Thoracic aorta (tissue), 2 donors: Measurements from ENCODE around the gene NUMB. TPM values are rescaled to one million over a fixed set of nuclear protein-coding genes. Genes with fewer than 3 reads are reported as not detected.

Experiments used
- ATAC-seq: fragments of 150-250 bp; one replicate; pipeline ENCODE4 v1.8.0; 2017; ENCODE audit warnings: low read depth; ENCODE audit not compliant: insufficient number of reproducible peaks, low FRiP score
- DNase-seq: peaks from one replicate; pipeline ENCODE4 v3.0.0-alpha.2; 2020; ENCODE audit warnings: low spot score
- H3K27ac ChIP-seq, 2 donors: fragments of 200-600 bp; sonication (generic); 1 replicate in 1 of 2; 2 replicates in 1 of 2; pipeline ENCODE4 v1.5.1; 2016; ENCODE audit warnings: mild to moderate bottlenecking in 2 of 2, moderate library complexity in 2 of 2
- H3K27me3 ChIP-seq: fragments of 200-600 bp; sonication (generic); replicated peaks from 2 replicates; pipeline ENCODE4 v1.6.0; 2016; ENCODE audit warnings: mild to moderate bottlenecking; ENCODE audit not compliant: insufficient read depth
- H3K36me3 ChIP-seq: fragments of 200-600 bp; sonication (generic); one replicate; pipeline ENCODE4 v1.5.1; 2016
- H3K4me1 ChIP-seq, 2 donors: fragments of 200-600 bp; sonication (generic); 1 replicate in 1 of 2; 2 replicates in 1 of 2; pipeline versions ENCODE4 v1.5.1 to v1.6.0; 2016; ENCODE audit warnings: low read depth in 2 of 2, mild to moderate bottlenecking in 1 of 2; ENCODE audit not compliant: control insufficient read depth in 1 of 2
- H3K4me3 ChIP-seq: fragments of 200-600 bp; sonication (generic); 2 replicates; pipeline ENCODE4 v1.5.1; 2016; ENCODE audit warnings: mild to moderate bottlenecking
- H3K9me3 ChIP-seq: fragments of 200-600 bp; sonication (generic); 2 replicates; pipeline ENCODE4 v1.5.1; 2016
- CTCF ChIP-seq: fragments of 200-600 bp; sonication (generic); IDR thresholded peaks from one replicate; pipeline ENCODE4 v1.5.1; 2019; ENCODE audit warnings: antibody characterized with exemption
- total RNA-seq, 2 donors: library from RNA; depleted of rRNA; stranded (reverse); fragments of >200 nt; gene quantifications; one replicate each; pipeline versions ENCODE4 v1.1.0 to v1.2.3, GENCODE V29; 2016

NUMB gene
- 10 to 100 TPM; 37.0 to 65.7 TPM for total RNA-seq

- DNase-seq (peak; percentile 97), ATAC-seq (peak; percentile 99)
- Histone ChIP-seq H3K27me3 (no peaks in the 10 kb centered on the region), H3K4me1 (peaks cover 44 to 55% of the 10 kb centered on the region in 2 donors), H3K9me3 (no peaks in the 10 kb centered on the region), H3K4me3 (peak within 1 kb of the TSS; percentile 93), H3K27ac (peak within 1 kb of the TSS; percentile 80), H3K36me3 (no peaks in the 10 kb centered on the region)
- peak; percentile 18 for TF ChIP-seq CTCF
Observed at GRCh38 chr14:73458183-73458976, at the start of gene NUMB. Gene NUMB (minus strand): TSS chr14:73458546. CDS start chr14:73355751, 102,795 bp downstream.

- no peaks in the 10 kb centered on the region for H3K36me3 ChIP-seq
Observed at GRCh38 chr14:73503648-73504047, 45.3 kb upstream of the NUMB start.

GRCh38 chr14:73502017-73502619, 43.8 kb upstream of the NUMB start:
- peaks cover 5% of the 10 kb centered on the region for H3K36me3 ChIP-seq
- no peak overlapping the region for H3K27ac ChIP-seq
- ATAC-seq (no peak), DNase-seq (no peak)
- H3K9me3 ChIP-seq = no peaks in the 10 kb centered on the region
- no peak for TF ChIP-seq CTCF
- H3K27me3 ChIP-seq = no peaks in the 10 kb centered on the region
- no peak overlapping the region for H3K4me3 ChIP-seq
- no peaks in the 10 kb centered on the region for H3K4me1 ChIP-seq

More at GRCh38 chr14:73503648-73504047, 45.3 kb upstream of the NUMB start:
- no peaks in the 10 kb centered on the region for H3K4me1 ChIP-seq
- DNase-seq = no peak
- no peak for TF ChIP-seq CTCF
- H3K4me3 ChIP-seq = no peak overlapping the region
- ATAC-seq = no peak
- no peak overlapping the region for H3K27ac ChIP-seq
- H3K9me3 ChIP-seq = no peaks in the 10 kb centered on the region
- no peaks in the 10 kb centered on the region for H3K27me3 ChIP-seq

- no peak for TF ChIP-seq CTCF
- Histone ChIP-seq H3K4me1 (no peaks in the 10 kb centered on the region), H3K4me3 (no peak overlapping the region), H3K27me3 (no peaks in the 10 kb centered on the region), H3K36me3 (peaks cover 5% of the 10 kb centered on the region), H3K27ac (no peak overlapping the region), H3K9me3 (no peaks in the 10 kb centered on the region)
- DNase-seq (no peak), ATAC-seq (no peak)
Observed at GRCh38 chr14:73500360-73500759, 42.0 kb upstream of the NUMB start.

GRCh38 chr14:73494593-73494992, 36.2 kb upstream of the NUMB start:
- H3K36me3 ChIP-seq = peaks cover 10% of the 10 kb centered on the region
- no peak for DNase-seq

More at GRCh38 chr14:73494593-73494992, 36.2 kb upstream of the NUMB start:
- H3K4me3 ChIP-seq = no peak overlapping the region
- H3K4me1 ChIP-seq = peaks cover 19 to 33% of the 10 kb centered on the region in 2 donors
- no peak overlapping the region for H3K27ac ChIP-seq
- no peak for TF ChIP-seq CTCF
- no peaks in the 10 kb centered on the region for H3K9me3 ChIP-seq
- H3K27me3 ChIP-seq = no peaks in the 10 kb centered on the region
- no peak for ATAC-seq
